Measurements from ENCODE around the gene SLC5A11.

GRCh38 chr16:24852281-24852721, 6.5 kb downstream of the SLC5A11 start:
- TF ChIP-seq CTCF (IDR thresholded peaks at IDR 0.05), result no peak
- TF ChIP-seq, protein P1, sequence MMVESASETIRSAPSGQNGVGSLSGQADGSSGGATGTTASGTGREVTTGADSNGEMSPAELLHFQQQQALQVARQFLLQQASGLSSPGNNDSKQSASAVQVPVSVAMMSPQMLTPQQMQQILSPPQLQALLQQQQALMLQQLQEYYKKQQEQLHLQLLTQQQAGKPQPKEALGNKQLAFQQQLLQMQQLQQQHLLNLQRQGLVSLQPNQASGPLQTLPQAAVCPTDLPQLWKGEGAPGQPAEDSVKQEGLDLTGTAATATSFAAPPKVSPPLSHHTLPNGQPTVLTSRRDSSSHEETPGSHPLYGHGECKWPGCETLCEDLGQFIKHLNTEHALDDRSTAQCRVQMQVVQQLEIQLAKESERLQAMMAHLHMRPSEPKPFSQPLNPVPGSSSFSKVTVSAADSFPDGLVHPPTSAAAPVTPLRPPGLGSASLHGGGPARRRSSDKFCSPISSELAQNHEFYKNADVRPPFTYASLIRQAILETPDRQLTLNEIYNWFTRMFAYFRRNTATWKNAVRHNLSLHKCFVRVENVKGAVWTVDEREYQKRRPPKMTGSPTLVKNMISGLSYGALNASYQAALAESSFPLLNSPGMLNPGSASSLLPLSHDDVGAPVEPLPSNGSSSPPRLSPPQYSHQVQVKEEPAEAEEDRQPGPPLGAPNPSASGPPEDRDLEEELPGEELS (CRISPR knock-in tag; IDR thresholded peaks at IDR 0.05), result no peak

All from WTC11 (cell line).